Activated CD4-positive, alpha-beta memory T cell treated with anti-CD3 and anti-CD28 coated beads for 36 hours (primary cell): Measurements from ENCODE around the gene VRK3. TPM values are rescaled to one million over a fixed set of nuclear protein-coding genes. Genes with fewer than 3 reads are reported as not detected.
A peak's percentile ranks its signal among the peaks of the same experiment; 100 is the strongest.

Experiments used
- CTCF ChIA-PET: fragments of 350-600 bp; sonication (Branson Sonifier 250); formaldehyde crosslinking; loops from one replicate; lab custom pipeline; 2021; ENCODE audit warnings: antibody characterized with exemption, inconsistent platforms; lab: Charles Lee
- POLR2A ChIA-PET: fragments of 350-600 bp; sonication (Branson Sonifier 250); formaldehyde crosslinking; loops from one replicate; lab custom pipeline; 2021; ENCODE audit warnings: antibody characterized with exemption; lab: Charles Lee
- DNase-seq: peaks from one replicate; pipeline ENCODE4 v3.0.0-alpha.2; 2020
- H3K27ac Mint-ChIP-seq: one replicate; pipeline ENCODE4 v1.8.0; 2021; ENCODE audit warnings: mixed read lengths
- H3K27me3 Mint-ChIP-seq: one replicate; pipeline ENCODE4 v1.8.0; 2021; ENCODE audit warnings: mixed read lengths
- H3K36me3 Mint-ChIP-seq: one replicate; pipeline ENCODE4 v1.8.0; 2021; ENCODE audit warnings: mixed read lengths
- H3K4me1 Mint-ChIP-seq: one replicate; pipeline ENCODE4 v1.8.0; 2021; ENCODE audit warnings: low read depth, mixed read lengths
- H3K4me3 Mint-ChIP-seq: one replicate; pipeline ENCODE4 v1.8.0; 2021; ENCODE audit warnings: mild to moderate bottlenecking, mixed read lengths
- H3K9me3 Mint-ChIP-seq: one replicate; pipeline ENCODE4 v1.8.0; 2021; ENCODE audit warnings: mixed read lengths
- intact Hi-C: fragments of 100-400 bp; cut with micrococcal nuclease; formaldehyde crosslinking; loops from one replicate; pipeline ENCODE4 v1.15.1; 2023
- total RNA-seq, 2 experiments: library from RNA; stranded (reverse); gene quantifications; one replicate each; pipeline ENCODE4 v1.2.3, GENCODE V29; 2021

The VRK3 gene
- total RNA-seq, 2 experiments from 2014 or later = 54.4 to 55.8 TPM

- intact Hi-C loops = loop anchor here (2.0 kb wide), 1 partner anchor 26 kb away; the partner anchor contains the start of gene VRK3
- peak overlapping the region; percentile 73 for H3K4me3 Mint-ChIP-seq
- peak; percentile 87 for DNase-seq
- H3K36me3 Mint-ChIP-seq = peaks cover 23% of the 10 kb centered on the region
- ChIA-PET CTCF (interaction anchor here (1.2 to 1.3 kb wide), 2 partner anchors 97 to 113 kb away, joined by 3 to 5 read pairs; no protein-coding TSS in a partner anchor), POLR2A (no interaction called here)
- no peaks in the 10 kb centered on the region for H3K27me3 Mint-ChIP-seq
- peaks cover 11% of the 10 kb centered on the region for H3K9me3 Mint-ChIP-seq
- H3K27ac Mint-ChIP-seq = peak overlapping the region; percentile 39
- peaks cover 17% of the 10 kb centered on the region for H3K4me1 Mint-ChIP-seq
These were observed 25.4 kb upstream of the VRK3 start for GRCh38 chr19:50050406-50051227.

GRCh38 chr19:50047671-50048070, 22.5 kb upstream of the VRK3 start:
- DNase-seq = no peak
- peaks cover 50% of the 10 kb centered on the region for H3K36me3 Mint-ChIP-seq
- intact Hi-C loops = no loop called here
- no peak overlapping the region for H3K27ac Mint-ChIP-seq
- ChIA-PET CTCF (interaction anchor here (1.2 to 1.8 kb wide), 2 partner anchors 10 to 88 kb away, joined by 5 to 6 read pairs; no protein-coding TSS in a partner anchor), POLR2A (no interaction called here)
- no peak overlapping the region for H3K4me3 Mint-ChIP-seq
- peaks cover 13% of the 10 kb centered on the region for H3K4me1 Mint-ChIP-seq
- peaks cover 34% of the 10 kb centered on the region for H3K9me3 Mint-ChIP-seq
- H3K27me3 Mint-ChIP-seq = no peaks in the 10 kb centered on the region

- no peak overlapping the region for H3K27ac Mint-ChIP-seq
- ChIA-PET POLR2A (no interaction called here), CTCF (interaction anchor here (1.1 to 1.8 kb wide), 6 partner anchors 9 to 101 kb away, joined by 3 to 6 read pairs (median 4); partner anchors contain the start of gene VRK3)
- H3K4me1 Mint-ChIP-seq = peaks cover 13% of the 10 kb centered on the region
- no peaks in the 10 kb centered on the region for H3K27me3 Mint-ChIP-seq
- DNase-seq = peak; percentile 61
- H3K4me3 Mint-ChIP-seq = no peak overlapping the region
- intact Hi-C loops = no loop called here
- H3K36me3 Mint-ChIP-seq = peaks cover 58% of the 10 kb centered on the region
- H3K9me3 Mint-ChIP-seq = peaks cover 34% of the 10 kb centered on the region
These were observed 21.7 kb upstream of the VRK3 start for GRCh38 chr19:50046649-50047503.

GRCh38 chr19:50044922-50045321, 19.8 kb upstream of the VRK3 start:
- H3K27ac Mint-ChIP-seq = no peak overlapping the region
- H3K27me3 Mint-ChIP-seq = no peaks in the 10 kb centered on the region
- H3K4me3 Mint-ChIP-seq = no peak overlapping the region
- no peak for DNase-seq
- ChIA-PET POLR2A (no interaction called here), CTCF (no interaction called here)
- peaks cover 34% of the 10 kb centered on the region for H3K9me3 Mint-ChIP-seq
- H3K4me1 Mint-ChIP-seq = peaks cover under 1% of the 10 kb centered on the region
- intact Hi-C loops = no loop called here
- H3K36me3 Mint-ChIP-seq = peaks cover 73% of the 10 kb centered on the region

GRCh38 chr19:50043967-50044366, 18.8 kb upstream of the VRK3 start:
- ChIA-PET CTCF (no interaction called here), POLR2A (no interaction called here)
- intact Hi-C loops = no loop called here
- Mint-ChIP-seq H3K4me3 (no peak overlapping the region), H3K27ac (no peak overlapping the region), H3K9me3 (peaks cover 34% of the 10 kb centered on the region), H3K36me3 (peaks cover 78% of the 10 kb centered on the region), H3K27me3 (no peaks in the 10 kb centered on the region), H3K4me1 (no peaks in the 10 kb centered on the region)
- no peak for DNase-seq

GRCh38 chr19:50042363-50043024, 17.3 kb upstream of the VRK3 start:
- peaks cover 71% of the 10 kb centered on the region for H3K36me3 Mint-ChIP-seq
- ChIA-PET POLR2A (no interaction called here), CTCF (no interaction called here)
- intact Hi-C loops = no loop called here
- no peaks in the 10 kb centered on the region for H3K27me3 Mint-ChIP-seq
- H3K27ac Mint-ChIP-seq = no peak overlapping the region
- DNase-seq = no peak
- peaks cover 34% of the 10 kb centered on the region for H3K9me3 Mint-ChIP-seq
- no peak overlapping the region for H3K4me3 Mint-ChIP-seq
- H3K4me1 Mint-ChIP-seq = no peaks in the 10 kb centered on the region

- peaks cover 26% of the 10 kb centered on the region for H3K9me3 Mint-ChIP-seq
- DNase-seq = no peak
- intact Hi-C loops = no loop called here
- POLR2A ChIA-PET = no interaction called here
- H3K4me1 Mint-ChIP-seq = peaks cover 3% of the 10 kb centered on the region
- no peak overlapping the region for H3K4me3 Mint-ChIP-seq
- CTCF ChIA-PET = interaction anchor here (0.5 kb wide), 1 partner anchor 95 kb away, joined by 3 read pairs; no protein-coding TSS in a partner anchor
- H3K36me3 Mint-ChIP-seq = peaks cover 64% of the 10 kb centered on the region
- no peaks in the 10 kb centered on the region for H3K27me3 Mint-ChIP-seq
- no peak overlapping the region for H3K27ac Mint-ChIP-seq
These were observed 15.8 kb upstream of the VRK3 start for GRCh38 chr19:50040967-50041366.

GRCh38 chr19:50039968-50040367, 14.8 kb upstream of the VRK3 start:
- DNase-seq = no peak
- no peak overlapping the region for H3K4me3 Mint-ChIP-seq
- ChIA-PET CTCF (interaction anchor here (0.9 kb wide), 1 partner anchor 20 kb away, joined by 3 read pairs; no protein-coding TSS in a partner anchor), POLR2A (no interaction called here)
- no peak overlapping the region for H3K27ac Mint-ChIP-seq
- peaks cover 58% of the 10 kb centered on the region for H3K36me3 Mint-ChIP-seq
- intact Hi-C loops = no loop called here
- peaks cover 17% of the 10 kb centered on the region for H3K9me3 Mint-ChIP-seq
- H3K4me1 Mint-ChIP-seq = peaks cover 3% of the 10 kb centered on the region
- H3K27me3 Mint-ChIP-seq = no peaks in the 10 kb centered on the region

GRCh38 chr19:50036908-50037307, 11.7 kb upstream of the VRK3 start:
- peaks cover 8% of the 10 kb centered on the region for H3K4me1 Mint-ChIP-seq
- no peak for DNase-seq
- H3K27ac Mint-ChIP-seq = no peak overlapping the region
- ChIA-PET POLR2A (no interaction called here), CTCF (no interaction called here)
- no peak overlapping the region for H3K4me3 Mint-ChIP-seq
- H3K9me3 Mint-ChIP-seq = no peaks in the 10 kb centered on the region
- H3K27me3 Mint-ChIP-seq = no peaks in the 10 kb centered on the region
- intact Hi-C loops = no loop called here
- H3K36me3 Mint-ChIP-seq = peaks cover 47% of the 10 kb centered on the region

GRCh38 chr19:50030937-50031336, 5.8 kb upstream of the VRK3 start:
- intact Hi-C loops = no loop called here
- no peak overlapping the region for H3K27ac Mint-ChIP-seq
- CTCF ChIA-PET = no interaction called here

GRCh38 chr19:50030225-50030624, 5.1 kb upstream of the VRK3 start:
- CTCF ChIA-PET = no interaction called here
- POLR2A ChIA-PET = no interaction called here
- intact Hi-C loops = no loop called here
- DNase-seq = no peak
- Mint-ChIP-seq H3K27ac (no peak overlapping the region), H3K4me1 (peaks cover 25% of the 10 kb centered on the region), H3K27me3 (peaks cover 3% of the 10 kb centered on the region), H3K4me3 (no peak overlapping the region), H3K36me3 (peaks cover 46% of the 10 kb centered on the region), H3K9me3 (peaks cover 7% of the 10 kb centered on the region)

More at GRCh38 chr19:50030937-50031336, 5.8 kb upstream of the VRK3 start:
- DNase-seq = no peak
- peaks cover 19% of the 10 kb centered on the region for H3K4me1 Mint-ChIP-seq
- H3K27me3 Mint-ChIP-seq = no peaks in the 10 kb centered on the region
- POLR2A ChIA-PET = no interaction called here
- peaks cover 5% of the 10 kb centered on the region for H3K9me3 Mint-ChIP-seq
- H3K4me3 Mint-ChIP-seq = no peak overlapping the region
- peaks cover 44% of the 10 kb centered on the region for H3K36me3 Mint-ChIP-seq
